Kidney (tissue), 14 donors: ENCODE data around the gene ALCAM. TPM values are rescaled to one million over a fixed set of nuclear protein-coding genes. Genes with fewer than 3 reads are reported as not detected.

Source experiments
- DNase-seq, 5 donors: peaks; one replicate each; pipeline ENCODE4 v3.0.0-alpha.2; 2013 to 2020
- FAIRE-seq: peaks from 2 replicates; lab custom pipeline; 2012; peaks lifted over from hg19 to GRCh38; lab: Jason Lieb, UNC
- H3K27ac ChIP-seq, 2 donors: one replicate each; pipeline ENCODE4 v1.7.0; 2013; ENCODE audit warnings: low read depth in 2 of 2, low read length in 2 of 2, inconsistent platforms in 1 of 2
- H3K27me3 ChIP-seq: one replicate; pipeline ENCODE4 v1.7.1; 2013; ENCODE audit warnings: low read length, inconsistent platforms; ENCODE audit not compliant: control insufficient read depth, insufficient read depth
- H3K36me3 ChIP-seq, 3 donors: one replicate each; pipeline versions ENCODE4 v1.7.0 to v1.7.1; 2013; ENCODE audit warnings: low read length in 3 of 3, control low read depth in 1 of 3, inconsistent platforms in 1 of 3; ENCODE audit not compliant: insufficient read depth in 3 of 3, control insufficient read depth in 2 of 3
- H3K4me1 ChIP-seq, 3 donors: one replicate each; pipeline versions ENCODE4 v1.7.0 to v1.7.1; 2013; ENCODE audit warnings: low read length in 3 of 3, inconsistent platforms in 1 of 3, low read depth in 1 of 3; ENCODE audit not compliant: control insufficient read depth in 2 of 3, insufficient read depth in 2 of 3
- H3K4me3 ChIP-seq, 3 donors: one replicate each; pipeline versions ENCODE4 v1.7.0 to v1.8.1; 2013; ENCODE audit warnings: low read length in 3 of 3, control low read depth in 1 of 3, inconsistent platforms in 1 of 3
- H3K9ac ChIP-seq, 3 donors: one replicate each; pipeline versions ENCODE4 v1.7.0 to v1.7.1; 2013; ENCODE audit warnings: low read length in 3 of 3, control low read depth in 1 of 3, inconsistent platforms in 1 of 3
- H3K9me3 ChIP-seq, 3 donors: one replicate each; pipeline versions ENCODE4 v1.7.0 to v1.7.1; 2013; ENCODE audit warnings: low read length in 3 of 3, control low read depth in 1 of 3, inconsistent platforms in 1 of 3; ENCODE audit not compliant: control insufficient read depth in 2 of 3, insufficient read depth in 1 of 3
- CTCF ChIP-seq: IDR thresholded peaks from 3 replicates; pipeline ENCODE4 v1.5.1; 2012; ENCODE audit warnings: mild to moderate bottlenecking, moderate library complexity, borderline replicate concordance; ENCODE audit not compliant: insufficient read depth; ENCODE audit errors: extremely low read depth
- intact Hi-C: fragments of 100-400 bp; cut with DNase I; formaldehyde crosslinking; loops from one replicate; pipeline ENCODE4 v1.11.1; 2022
- polyA plus RNA-seq: library from polyadenylated mRNA; stranded (reverse); fragments of 350-450 nt; fragmentation: Illumina TruSeq; extraction: RNeasy Lipid Tissue Mini Kit (QIAGEN cat#74804); gene quantifications from one replicate; pipeline ENCODE4 v1.2.3, GENCODE V29; 2014; ENCODE audit warnings: low read depth, low replicate concordance; ENCODE audit not compliant: insufficient read depth
- total RNA-seq: library from RNA; stranded (reverse); fragmentation: NEBNext Ultra II Directional; extraction: Animal tissue kit (Norgen Biotek cat#: 25700); gene quantifications from one replicate; pipeline ENCODE4 v1.2.1, GENCODE V29; 2021
- donor health status: control.
- donor health status: control.
- donor health status: control.
- donor health status: control.
- donor health status: control.
- donor health status: DM: yes; HTN: yes; CAD: no.
- donor health status: Normal renal cell carcinoma (clear cell type).

Gene ALCAM
- total and polyA plus RNA-seq, 2 donors from 2014 or later = 15.1 to 36.4 TPM

GRCh38 chr3:105365391-105366325 lies 1.1 kb upstream of the ALCAM start:
- H3K27me3 ChIP-seq = no peaks in the 10 kb centered on the region
- H3K27ac ChIP-seq = peak overlapping the region; percentile 19 to 40
- H3K4me3 ChIP-seq = peak overlapping the region; percentile 76 to 92 (median 82)
- DNase-seq = peak in 4 of 5 donors; percentile 31 to 77 (median 60)
- TF ChIP-seq CTCF = no peak
- peak overlapping the region; percentile 55 to 79 (median 75) for H3K9ac ChIP-seq
- H3K36me3 ChIP-seq = no peaks in the 10 kb centered on the region
- H3K4me1 ChIP-seq = peaks cover 0 to 5% (median 3%) of the 10 kb centered on the region in 3 donors
- H3K9me3 ChIP-seq = no peaks in the 10 kb centered on the region
- intact Hi-C loops = no loop called here
- FAIRE-seq = no peak

GRCh38 chr3:105367063-105367405 lies 325 bp downstream of the ALCAM start:
- no peaks in the 10 kb centered on the region for H3K36me3 ChIP-seq
- H3K9me3 ChIP-seq = no peaks in the 10 kb centered on the region
- no peak for FAIRE-seq
- peak overlapping the region; percentile 88 to 89 for H3K27ac ChIP-seq
- H3K4me1 ChIP-seq = peaks cover 0 to 5% (median 3%) of the 10 kb centered on the region in 3 donors
- intact Hi-C loops = no loop called here
- peak overlapping the region; percentile 14 to 86 (median 65) for H3K9ac ChIP-seq
- TF ChIP-seq CTCF = no peak
- peak in 2 of 5 donors; percentile 46 to 74 for DNase-seq
- H3K4me3 ChIP-seq = peak overlapping the region; percentile 84 to 98 (median 92)
- H3K27me3 ChIP-seq = no peaks in the 10 kb centered on the region

GRCh38 chr3:105367406-105368213 lies 901 bp downstream of the ALCAM start:
- Histone ChIP-seq H3K27me3 (no peaks in the 10 kb centered on the region), H3K4me3 (peak overlapping the region; percentile 84 to 98 (median 92)), H3K9me3 (no peaks in the 10 kb centered on the region), H3K9ac (peak overlapping the region; percentile 65 to 86 (median 77)), H3K36me3 (no peaks in the 10 kb centered on the region), H3K27ac (peak overlapping the region; percentile 88 to 89), H3K4me1 (peaks cover 0 to 5% (median 3%) of the 10 kb centered on the region in 3 donors)
- FAIRE-seq (no peak), DNase-seq (peak; percentile 48 to 86 (median 74))
- no peak for TF ChIP-seq CTCF
- intact Hi-C loops = no loop called here
